Measurements from ENCODE around the gene DDX56. TPM values are rescaled to one million over a fixed set of nuclear protein-coding genes. Genes with fewer than 3 reads are reported as not detected.

The DDX56 gene
- total and polyA plus RNA-seq, 9 of the 15 experiments (the other 6 are each of a cell fraction or from before 2014, with no cell fraction given): 33.0 to 145 (median 102) TPM

DNA sequence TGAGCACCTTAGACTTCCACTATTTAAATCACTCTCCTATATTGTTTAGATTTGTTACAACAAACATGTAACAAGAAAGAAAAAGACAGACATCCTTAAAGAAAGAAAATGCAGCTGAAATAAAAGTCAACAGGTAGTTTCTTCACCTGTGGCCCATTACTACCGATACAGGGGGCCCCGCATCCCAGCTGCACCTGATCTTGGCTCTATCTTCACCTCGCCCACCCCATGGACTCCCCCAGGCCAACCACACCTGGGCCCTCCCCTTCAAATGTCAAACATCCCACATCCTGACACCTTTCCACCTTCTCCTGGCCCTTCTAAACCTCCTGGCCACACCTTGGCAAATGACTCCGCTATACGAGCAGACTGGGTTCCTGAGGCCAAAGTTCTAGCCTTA, 7.0 kb downstream of the DDX56 start:
- no peak overlapping the region for H2AFZ ChIP-seq (ENCODE audit: low read depth, low read length)
- H3K27me3 ChIP-seq (ENCODE audit: control insufficient read depth in 2 of 2, insufficient read depth in 2 of 2, low read length in 2 of 2): no peaks in the 10 kb centered on the region
- POLR2A ChIA-PET: interaction anchor here (0.6 to 3.8 kb wide), 7 partner anchors 7 to 318 kb away, joined by 3 to 38 read pairs (median 7); partner anchors contain the start of genes DDX56 and TMED4
- CTCF ChIA-PET (ENCODE audit: low intra/inter-chr PET ratio): no interaction called here
- FAIRE-seq: no peak
- H4K20me1 ChIP-seq (replicated peaks; ENCODE audit: control insufficient read depth, insufficient read depth, low read length): peaks cover 21% of the 10 kb centered on the region
- H3K4me3 ChIP-seq: no peak overlapping the region
- in situ Hi-C loops (cut with MboI): no loop called here
- ATAC-seq: no peak
- intact Hi-C loops (cut with micrococcal nuclease): loop anchor here (5.0 kb wide), 3 partner anchors 69 to 324 kb away; no protein-coding TSS in a partner anchor
- H3K4me2 ChIP-seq (ENCODE audit: insufficient read depth, low read length): peak overlapping the region; percentile 35; the same call in 1 of the 2 replicates
- H3K79me2 ChIP-seq (ENCODE audit: control insufficient read depth, insufficient read depth, low read length): peaks cover 34% of the 10 kb centered on the region
- H3K9me3 ChIP-seq (replicated peaks; ENCODE audit: control insufficient read depth, insufficient read depth, low read depth, low read length): no peaks in the 10 kb centered on the region
- H3K36me3 ChIP-seq (ENCODE audit: control insufficient read depth, insufficient read depth, low read length): peaks cover 83% of the 10 kb centered on the region
- TF ChIP-seq POU5F1 (IDR thresholded peaks at IDR 0.05; ENCODE audit: borderline replicate concordance, low read depth, low read length, partially characterized antibody) (no peak), BCOR (IDR thresholded peaks at IDR 0.05) (no peak), BRCA1 (IDR thresholded peaks at IDR 0.05) (no peak), BRCA1 (CRISPR knock-in tag; IDR thresholded peaks at IDR 0.05) (no peak), TCF7L2 (IDR thresholded peaks at IDR 0.05; ENCODE audit: low read depth, low read length) (no peak), ZFX (CRISPR knock-in tag; IDR thresholded peaks at IDR 0.05) (no peak), ZKSCAN3 (CRISPR knock-in tag; IDR thresholded peaks at IDR 0.05) (no peak), CBX2 (IDR thresholded peaks at IDR 0.05; ENCODE audit: insufficient read depth, low read length, poor library complexity, severe bottlenecking) (no peak), ZNF41 (CRISPR knock-in tag; conservative IDR thresholded peaks at IDR 0.05) (no peak), POLR3G (IDR thresholded peaks at IDR 0.05; ENCODE audit: extremely low read depth, insufficient read length, insufficient replicate concordance) (no peak), RBM22 (IDR thresholded peaks at IDR 0.05; ENCODE audit: low read depth, low read length, poor library complexity, severe bottlenecking) (no peak), ZNF79 (CRISPR knock-in tag; IDR thresholded peaks at IDR 0.05; ENCODE audit: low read depth) (no peak)
- TF ChIP-seq, protein P1, sequence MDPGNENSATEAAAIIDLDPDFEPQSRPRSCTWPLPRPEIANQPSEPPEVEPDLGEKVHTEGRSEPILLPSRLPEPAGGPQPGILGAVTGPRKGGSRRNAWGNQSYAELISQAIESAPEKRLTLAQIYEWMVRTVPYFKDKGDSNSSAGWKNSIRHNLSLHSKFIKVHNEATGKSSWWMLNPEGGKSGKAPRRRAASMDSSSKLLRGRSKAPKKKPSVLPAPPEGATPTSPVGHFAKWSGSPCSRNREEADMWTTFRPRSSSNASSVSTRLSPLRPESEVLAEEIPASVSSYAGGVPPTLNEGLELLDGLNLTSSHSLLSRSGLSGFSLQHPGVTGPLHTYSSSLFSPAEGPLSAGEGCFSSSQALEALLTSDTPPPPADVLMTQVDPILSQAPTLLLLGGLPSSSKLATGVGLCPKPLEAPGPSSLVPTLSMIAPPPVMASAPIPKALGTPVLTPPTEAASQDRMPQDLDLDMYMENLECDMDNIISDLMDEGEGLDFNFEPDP (CRISPR knock-in tag; IDR thresholded peaks at IDR 0.05): no peak
- TF ChIP-seq, protein P2, sequence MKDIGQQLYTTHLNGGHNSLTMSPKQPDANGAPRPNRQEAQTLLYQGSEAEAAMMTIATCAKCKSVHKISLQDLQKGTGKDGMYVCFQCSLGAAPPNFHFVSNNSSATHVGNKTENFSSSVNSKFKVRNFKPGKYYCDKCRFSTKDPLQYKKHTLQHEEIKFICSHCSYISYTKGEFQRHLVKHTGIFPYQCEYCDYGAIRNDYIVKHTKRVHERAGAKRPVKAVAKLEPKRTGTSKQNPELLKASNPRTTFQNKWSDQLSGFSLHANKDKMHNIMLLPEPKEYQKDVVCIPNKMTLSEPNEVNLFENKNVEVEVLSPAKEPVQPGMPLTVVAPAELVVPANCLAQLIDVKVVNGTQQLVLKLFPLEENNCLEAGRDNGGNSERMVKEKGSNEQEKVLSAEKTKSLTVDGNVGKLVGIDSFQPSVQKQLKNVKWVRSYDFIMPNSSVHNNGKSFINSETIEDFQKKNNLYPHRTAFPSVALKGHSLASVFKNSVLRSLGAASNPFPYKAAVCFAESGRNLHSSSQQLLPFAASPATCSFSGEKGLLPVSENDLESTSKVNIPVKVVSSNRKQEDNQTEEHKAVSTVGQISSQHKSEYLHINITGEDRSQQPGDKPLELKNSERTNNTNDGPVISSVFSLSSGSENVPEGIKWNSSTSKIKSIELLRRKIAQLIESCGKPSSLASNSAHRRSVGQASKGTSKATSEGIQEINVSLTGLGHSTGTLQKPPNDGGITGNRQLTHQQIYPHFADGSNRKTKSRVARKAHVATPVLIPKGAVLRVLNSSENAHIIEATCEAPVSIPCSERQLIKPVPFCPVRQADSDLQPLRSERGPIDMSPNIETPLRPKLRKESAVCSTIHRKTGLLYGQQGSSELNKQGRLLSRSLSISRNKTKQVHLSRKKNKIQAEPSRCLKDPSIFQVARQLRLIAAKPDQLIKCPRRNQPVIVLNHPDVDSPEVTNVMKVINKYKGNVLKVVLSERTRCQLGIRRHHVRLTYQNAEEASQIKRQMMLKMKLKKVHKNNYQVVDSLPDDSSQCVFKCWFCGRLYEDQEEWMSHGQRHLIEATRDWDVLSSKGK (CRISPR knock-in tag; IDR thresholded peaks at IDR 0.05): no peak
- TF ChIP-seq, protein P3, sequence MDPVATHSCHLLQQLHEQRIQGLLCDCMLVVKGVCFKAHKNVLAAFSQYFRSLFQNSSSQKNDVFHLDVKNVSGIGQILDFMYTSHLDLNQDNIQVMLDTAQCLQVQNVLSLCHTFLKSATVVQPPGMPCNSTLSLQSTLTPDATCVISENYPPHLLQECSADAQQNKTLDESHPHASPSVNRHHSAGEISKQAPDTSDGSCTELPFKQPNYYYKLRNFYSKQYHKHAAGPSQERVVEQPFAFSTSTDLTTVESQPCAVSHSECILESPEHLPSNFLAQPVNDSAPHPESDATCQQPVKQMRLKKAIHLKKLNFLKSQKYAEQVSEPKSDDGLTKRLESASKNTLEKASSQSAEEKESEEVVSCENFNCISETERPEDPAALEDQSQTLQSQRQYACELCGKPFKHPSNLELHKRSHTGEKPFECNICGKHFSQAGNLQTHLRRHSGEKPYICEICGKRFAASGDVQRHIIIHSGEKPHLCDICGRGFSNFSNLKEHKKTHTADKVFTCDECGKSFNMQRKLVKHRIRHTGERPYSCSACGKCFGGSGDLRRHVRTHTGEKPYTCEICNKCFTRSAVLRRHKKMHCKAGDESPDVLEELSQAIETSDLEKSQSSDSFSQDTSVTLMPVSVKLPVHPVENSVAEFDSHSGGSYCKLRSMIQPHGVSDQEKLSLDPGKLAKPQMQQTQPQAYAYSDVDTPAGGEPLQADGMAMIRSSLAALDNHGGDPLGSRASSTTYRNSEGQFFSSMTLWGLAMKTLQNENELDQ (CRISPR knock-in tag; IDR thresholded peaks at IDR 0.05; ENCODE audit: borderline replicate concordance): no peak
- BruUV-seq (replicated peaks): no TSS peak
- peaks cover 48 to 54% of the 10 kb centered on the region in 2 experiments; a peak in 4 of 5 replicates for H3K4me1 ChIP-seq (replicated peaks in 1 of 2; ENCODE audit: control insufficient read depth in 2 of 2, insufficient read depth in 2 of 2, low read length in 2 of 2)
- WGBS (ENCODE audit: insufficient coverage, low coverage, missing lambda C conversion rate): 87% methylated on average over 4 of the region's 5 CpGs
- DNase-seq (ENCODE audit: extremely low read depth in 1 of 4, low spot score in 3 of 4): peak in 1 of 4 experiments; percentile 9
- H3K27ac ChIP-seq (ENCODE audit: extremely low read depth, low read depth, low read length): peak overlapping the region; percentile 38; the same call in 1 of the 3 replicates
- peaks cover 10% of the 10 kb centered on the region for H3K9me1 ChIP-seq (ENCODE audit: control insufficient read depth, insufficient read depth, low read length)
- peak overlapping the region in 1 of 2 experiments; percentile 78; a peak in 1 of 4 replicates for H3K9ac ChIP-seq (ENCODE audit: insufficient read depth in 1 of 2, low read depth in 2 of 2, low read length in 2 of 2)
